HL-60/S4 treated with retinoic acid at 250 ng/mL for 4 days and 3 days (cell line): ENCODE results near the gene USP47.
"Not testable (repeated sequence)": the region's sequence is repeated elsewhere in the genome, so short reads cannot be mapped to it uniquely, and the experiment has no call there.

Experiments
- in situ Hi-C: fragments of 300-500 bp; cut with MboI; formaldehyde crosslinking; loops from 2 replicates; pipeline ENCODE4 v1.7.0; 2022; ENCODE audit warnings: low sequenced_read_pairs

USP47 gene

DNA sequence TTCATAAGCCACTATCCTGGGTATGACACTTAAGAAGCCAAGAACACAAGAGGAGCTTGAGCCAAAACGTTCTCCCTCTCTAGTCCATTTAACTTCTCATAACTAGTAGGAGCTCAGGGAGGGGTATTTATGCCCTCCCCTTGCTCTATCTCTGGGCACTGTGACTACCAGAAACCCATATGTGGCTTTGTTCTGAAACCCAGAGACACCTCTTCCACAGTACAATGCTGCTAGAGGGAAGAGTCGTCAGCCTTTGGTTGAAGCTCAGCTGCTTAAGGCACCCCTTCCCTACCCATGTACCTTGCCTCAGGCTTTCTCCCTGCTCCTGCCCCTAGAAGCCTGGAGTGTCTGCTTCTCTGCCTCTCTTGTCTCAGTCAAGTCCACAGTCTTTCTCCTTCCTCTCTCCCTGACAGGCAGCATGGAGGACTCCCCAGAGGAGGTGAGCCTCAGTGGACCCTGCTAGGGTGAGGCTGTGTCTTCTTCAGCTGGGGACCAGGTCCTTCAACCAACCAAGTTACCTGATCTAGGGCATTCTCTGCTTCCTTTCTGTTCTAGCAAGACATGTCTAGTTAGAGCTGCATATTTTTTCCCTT is 23.1 kb upstream of the USP47 start:
- in situ Hi-C loops = loop anchor here (25.0 kb wide), 1 partner anchor 444 kb away; no protein-coding TSS in a partner anchor

DNA sequence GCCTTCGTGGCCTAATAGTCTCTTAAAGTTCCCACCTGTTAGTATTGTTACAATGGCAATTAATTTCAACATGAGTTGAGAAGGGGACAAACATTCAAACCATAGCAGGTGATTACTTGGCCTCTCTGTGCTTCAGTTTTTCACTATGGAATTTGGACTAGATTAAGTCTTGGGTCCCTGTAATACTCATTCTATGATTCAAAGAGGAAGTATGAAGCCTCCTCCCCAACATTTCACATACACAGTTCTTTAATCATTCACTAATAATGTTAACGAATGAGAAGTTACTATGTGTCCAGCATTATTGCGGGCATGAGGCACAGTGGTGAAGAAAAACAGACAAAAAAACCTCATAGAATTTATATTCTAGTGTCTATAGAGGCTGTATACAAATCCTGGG is 19.9 kb upstream of the USP47 start:
- in situ Hi-C loops = loop anchor here (25.0 kb wide), 1 partner anchor 440 kb away; no protein-coding TSS in a partner anchor

GRCh38 chr11:11822946-11823345 is 18.8 kb upstream of the USP47 start:
- in situ Hi-C loops = loop anchor here (25.0 kb wide), 1 partner anchor 439 kb away; no protein-coding TSS in a partner anchor

GRCh38 chr11:11826260-11826659 is 15.5 kb upstream of the USP47 start:
- in situ Hi-C loops = no loop called here

GRCh38 chr11:11827272-11827671 is 14.5 kb upstream of the USP47 start:
- in situ Hi-C loops = no loop called here

DNA sequence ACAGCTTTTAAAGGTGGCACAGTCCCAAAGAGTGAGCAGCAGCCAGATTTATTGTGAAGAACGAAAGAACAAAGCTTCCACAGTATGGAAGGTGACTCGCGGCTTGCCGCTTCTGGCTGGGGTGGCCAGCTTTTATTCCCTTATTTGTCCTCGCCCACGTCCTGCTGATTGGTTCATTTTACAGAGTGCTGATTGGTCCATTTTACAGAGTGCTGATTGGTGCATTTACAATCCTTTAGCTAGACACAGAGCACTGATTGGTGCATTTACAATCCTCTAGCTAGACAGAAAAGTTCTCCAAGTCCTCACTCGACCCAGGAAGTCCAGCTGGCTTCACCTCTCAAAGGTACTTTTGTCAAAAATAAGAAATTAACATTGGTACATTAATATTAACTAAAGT is 10.4 kb upstream of the USP47 start:
- in situ Hi-C loops = not testable (repeated sequence)

DNA sequence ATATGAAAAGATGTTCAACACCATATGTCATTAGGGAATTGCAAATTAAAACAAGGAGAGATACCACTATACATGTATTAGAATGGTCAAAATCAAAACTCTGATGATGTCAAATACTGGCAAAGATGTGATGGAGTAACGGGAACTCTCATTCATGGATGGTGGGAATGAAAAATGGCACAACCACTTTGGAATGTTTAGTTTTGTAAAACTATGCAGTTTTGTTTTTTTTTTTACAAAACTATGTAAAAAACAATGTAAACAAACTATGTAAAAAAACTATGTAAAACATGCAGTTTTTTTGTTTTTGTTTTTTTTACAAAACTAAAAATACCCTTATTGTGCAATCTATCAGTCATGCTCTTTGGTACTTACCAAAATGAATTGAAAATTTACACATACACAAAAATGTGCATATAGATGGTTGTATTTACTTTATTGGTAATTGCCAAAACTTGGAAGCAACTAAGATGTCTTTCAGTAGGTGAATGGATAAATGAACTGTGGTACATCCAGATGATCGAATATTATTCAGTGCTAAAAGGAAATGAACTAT is 5.0 kb upstream of the USP47 start:
- in situ Hi-C loops = no loop called here

DNA sequence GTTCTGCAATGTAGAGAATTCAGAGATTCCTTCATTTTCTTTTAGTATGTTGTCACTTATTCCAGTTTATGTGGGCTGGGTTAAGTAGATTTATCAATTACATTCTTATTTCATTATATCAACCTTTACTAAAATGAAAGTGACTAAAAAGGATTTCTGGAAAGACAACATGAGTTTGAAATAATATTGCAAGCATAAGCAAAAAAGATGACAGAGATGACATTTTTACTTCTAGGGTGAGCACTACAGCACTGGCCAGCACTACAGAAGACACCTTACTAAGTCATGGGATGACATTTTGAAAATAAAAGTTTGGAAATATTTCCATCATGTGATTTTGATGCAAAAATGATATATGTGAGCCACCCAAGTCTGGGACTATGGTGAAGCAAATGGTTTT is 2.1 kb upstream of the USP47 start:
- in situ Hi-C loops = no loop called here

DNA sequence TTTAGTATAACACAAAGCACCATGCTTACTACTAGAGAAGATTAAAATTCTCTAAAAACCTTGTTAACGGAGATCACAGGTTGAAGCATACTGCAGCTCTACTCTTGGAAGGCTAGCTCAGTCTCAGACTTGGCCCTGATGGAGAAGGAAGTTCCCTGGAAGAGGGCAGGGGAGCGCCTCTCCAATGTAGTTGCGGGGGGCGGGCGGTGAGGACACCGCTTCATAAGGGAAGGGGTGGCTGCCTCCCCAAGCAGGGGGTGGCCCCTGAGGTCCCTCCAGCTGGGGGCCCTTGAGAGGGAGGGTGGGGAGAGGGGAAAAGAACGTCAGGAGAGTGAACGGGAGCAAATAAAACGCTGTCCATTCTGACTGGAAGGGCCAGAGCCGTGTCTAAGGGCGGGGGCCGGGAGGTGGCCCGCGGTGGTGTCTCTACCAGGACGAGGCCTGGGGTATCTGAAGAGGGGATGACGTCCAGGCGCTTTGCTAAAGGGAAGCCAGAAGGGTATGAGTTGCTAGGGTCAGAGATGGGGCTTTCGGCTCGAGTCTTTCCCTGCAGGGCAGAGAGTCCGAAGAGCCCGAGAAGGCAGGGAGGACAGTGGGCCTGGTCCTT is 553 bp upstream of the USP47 start:
- in situ Hi-C loops = no loop called here

DNA sequence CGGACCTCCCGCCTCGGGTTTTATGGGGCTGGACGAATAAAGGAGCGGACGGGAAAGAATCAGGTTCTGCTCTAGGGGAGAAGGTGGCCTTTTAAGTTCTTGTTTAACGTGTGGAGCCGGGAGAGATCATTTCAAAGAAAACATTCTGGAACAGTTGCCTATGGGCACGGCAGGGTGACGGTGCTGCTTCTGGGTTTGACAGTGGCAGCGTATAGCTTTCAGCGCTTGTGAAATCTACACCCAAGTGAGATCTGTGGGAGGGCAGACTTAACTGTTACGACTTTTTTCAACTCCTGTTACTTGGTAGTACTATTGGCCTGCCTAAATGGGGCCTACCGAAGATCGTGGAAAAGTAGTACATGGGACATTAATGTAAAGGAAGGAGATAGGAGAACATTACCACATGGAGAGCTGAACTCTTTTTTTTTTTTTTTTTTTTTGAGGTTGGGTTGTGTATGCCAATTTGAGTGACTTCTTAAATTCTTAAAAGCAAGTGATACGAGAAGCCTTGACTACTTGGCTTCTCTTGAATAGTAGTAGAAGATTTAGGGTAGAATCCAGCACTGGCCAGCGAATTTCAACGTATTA is 743 bp downstream of the USP47 start:
- in situ Hi-C loops = no loop called here

DNA sequence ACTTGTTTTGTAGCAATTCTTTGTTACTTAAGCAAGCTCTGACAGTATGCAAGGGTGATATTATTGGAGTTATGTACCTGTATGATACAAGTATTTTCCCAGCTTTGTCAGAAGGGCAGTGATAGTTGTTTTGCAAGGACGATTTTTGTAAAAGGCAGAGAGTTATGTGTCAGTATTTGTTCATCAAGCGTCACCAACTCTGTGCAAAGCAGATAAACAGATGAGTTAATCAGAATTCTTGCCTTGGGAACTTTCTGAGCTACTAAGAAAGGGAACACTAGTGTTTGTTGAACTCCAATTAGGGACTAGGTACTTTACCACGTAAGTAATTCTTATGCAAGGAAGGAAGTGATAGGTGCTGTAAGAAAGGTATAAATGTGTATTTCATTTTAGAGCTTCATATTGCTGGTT is 1.4 kb downstream of the USP47 start:
- in situ Hi-C loops = no loop called here

DNA sequence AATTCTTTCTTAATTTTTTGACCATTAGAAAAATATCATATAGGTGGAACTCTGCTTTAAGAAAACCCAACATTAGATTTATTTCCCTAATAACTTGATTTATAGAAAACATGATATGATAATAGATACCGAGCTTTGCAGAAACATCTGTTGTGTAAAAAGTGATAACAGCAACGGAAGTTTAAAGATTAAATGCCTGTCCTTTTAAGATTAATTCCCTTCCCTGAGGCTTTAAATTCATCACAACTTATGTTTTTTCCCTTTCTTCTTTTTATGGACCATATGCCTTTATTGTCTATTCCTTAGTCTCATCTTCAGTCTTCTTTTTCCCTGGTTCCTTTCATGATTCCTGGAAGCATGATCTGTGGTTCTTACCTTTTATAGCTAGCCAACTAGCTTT is 1.9 kb downstream of the USP47 start:
- in situ Hi-C loops = no loop called here

DNA sequence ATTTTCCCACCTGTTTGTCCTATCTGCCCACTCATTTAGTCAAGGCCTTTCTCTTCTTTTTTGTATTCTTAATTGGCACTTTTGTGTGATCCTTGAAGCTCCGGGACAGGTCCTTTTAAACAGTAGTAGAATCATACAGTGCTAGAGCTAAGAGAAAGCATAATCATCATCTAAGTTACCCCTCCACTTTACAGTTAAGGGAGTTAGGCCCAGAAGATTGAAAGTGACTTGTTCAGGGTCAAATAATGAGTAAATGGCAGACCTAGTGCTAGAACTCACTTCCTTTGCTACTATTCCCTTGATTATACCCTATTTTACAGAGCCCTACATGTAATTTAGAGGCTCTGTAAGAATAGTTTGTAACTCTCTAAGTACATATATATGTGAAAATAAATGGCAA is 2.5 kb downstream of the USP47 start:
- in situ Hi-C loops = no loop called here

DNA sequence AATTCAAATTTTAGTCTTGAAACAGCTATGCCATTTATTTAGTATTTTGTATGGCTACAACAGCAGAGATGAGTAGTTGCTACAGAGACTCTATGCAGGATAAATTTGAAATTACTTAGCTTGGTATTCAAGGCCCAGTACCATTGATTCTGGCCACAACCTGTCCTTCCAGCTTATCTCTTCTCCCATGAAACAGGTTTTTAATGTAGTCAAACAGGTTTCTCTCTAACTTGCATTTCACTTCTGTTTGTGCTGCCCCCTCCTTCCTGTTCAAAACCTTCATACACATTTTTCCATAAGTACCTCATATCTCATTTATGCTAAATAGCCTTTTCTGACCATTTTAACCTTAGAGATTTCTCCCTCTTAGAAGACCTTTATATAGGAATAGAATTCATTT is 3.3 kb downstream of the USP47 start:
- in situ Hi-C loops = no loop called here

GRCh38 chr11:11845551-11845950 is 3.8 kb downstream of the USP47 start:
- in situ Hi-C loops = no loop called here

GRCh38 chr11:11847082-11847481 is 5.3 kb downstream of the USP47 start:
- in situ Hi-C loops = no loop called here

DNA sequence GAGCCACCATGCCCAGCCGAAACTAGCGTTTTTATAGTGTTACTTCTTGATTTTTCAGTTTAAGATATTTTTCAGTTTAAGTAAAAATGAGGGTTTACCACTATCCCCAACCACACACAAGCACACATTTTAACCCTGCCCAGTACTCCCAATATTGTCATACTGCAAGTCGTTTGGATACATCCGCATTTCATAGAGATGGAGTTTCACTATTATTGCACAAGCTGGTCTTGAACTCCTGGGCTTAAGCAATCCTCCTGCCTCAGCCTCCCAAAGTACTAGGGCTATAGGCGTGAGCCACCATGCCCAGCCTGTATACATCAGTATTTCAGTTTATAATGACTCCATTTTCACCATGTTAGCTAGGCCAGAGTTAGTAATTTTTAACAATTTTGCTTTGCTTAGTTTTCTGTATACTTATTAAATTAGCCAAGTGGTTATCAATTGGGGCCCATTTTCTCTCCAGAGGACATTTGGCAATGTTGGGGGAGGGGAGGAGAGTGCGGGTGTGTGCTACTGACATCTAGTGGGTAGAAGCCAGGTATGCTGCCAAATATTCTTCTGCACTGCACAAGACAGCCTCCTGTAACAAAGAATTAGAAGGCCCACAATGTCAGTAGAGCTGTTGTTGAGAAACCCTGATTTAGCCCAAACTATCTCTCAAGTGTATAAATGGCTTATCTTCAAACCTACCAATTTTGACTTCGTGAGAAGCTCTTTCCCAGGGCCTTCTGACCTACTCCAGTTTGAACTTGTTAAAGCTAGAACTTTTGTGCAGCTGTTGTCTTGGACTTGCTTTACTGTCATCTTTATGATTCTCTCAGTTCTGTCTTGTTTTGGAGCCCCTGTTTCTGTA is 7.3 kb downstream of the USP47 start:
- in situ Hi-C loops = no loop called here

- in situ Hi-C loops = no loop called here
Observed at GRCh38 chr11:11850668-11851067, 8.9 kb downstream of the USP47 start.

GRCh38 chr11:11856638-11857037 is 14.9 kb downstream of the USP47 start:
- in situ Hi-C loops = no loop called here

- in situ Hi-C loops = no loop called here
Observed at GRCh38 chr11:11857769-11858168, 16.0 kb downstream of the USP47 start.

DNA sequence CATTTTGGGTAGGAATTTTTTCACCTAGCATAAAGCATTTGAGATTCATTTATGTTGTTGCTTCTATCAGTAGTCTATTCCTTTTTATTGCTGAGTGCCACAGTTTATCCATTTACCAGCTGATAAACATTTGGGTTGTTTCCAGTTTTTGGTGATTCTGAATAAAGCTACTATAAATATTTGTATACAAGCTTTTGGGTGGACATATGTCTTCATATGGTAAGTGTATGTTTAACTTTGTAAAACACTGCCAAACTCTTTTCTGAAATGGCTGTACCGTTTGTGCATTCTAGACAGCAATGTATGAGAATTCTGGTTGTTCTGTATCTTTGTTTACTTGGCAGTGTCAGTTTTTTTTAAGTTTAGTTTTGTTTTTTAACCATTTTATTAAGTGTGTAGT is 16.9 kb downstream of the USP47 start:
- in situ Hi-C loops = no loop called here
